HG03342 (cell line): ENCODE data around the gene WDR49.

Experiments used
- ATAC-seq: cut with Tn5 transposase; IDR thresholded peaks from one replicate; pipeline ENCODE4 v1.9.1; 2021; ENCODE audit warnings: mild to moderate bottlenecking, moderate library complexity; ENCODE audit not compliant: unreplicated experiment

WDR49 gene

DNA sequence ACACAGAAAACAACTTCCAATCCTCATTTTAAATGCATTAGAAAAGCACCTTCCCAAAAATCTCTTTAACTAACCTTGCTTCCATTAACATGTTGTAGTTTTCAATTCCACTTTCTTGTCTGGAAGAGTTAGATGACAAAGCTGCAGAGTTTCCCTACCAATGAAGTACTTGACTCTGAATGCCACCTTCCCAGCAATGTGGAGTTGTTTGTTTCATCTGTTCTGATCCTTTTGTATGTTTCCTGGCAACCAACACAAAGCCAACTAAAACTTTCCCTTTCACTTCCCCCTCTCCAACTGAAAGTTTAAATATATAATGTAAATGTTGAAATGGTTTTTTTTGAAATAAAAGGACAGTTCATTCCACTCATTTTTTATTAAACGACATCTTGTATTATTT, at the start of gene WDR49:
TSS of gene WDR49 (minus strand) at position 183 of the 400 bp plus-strand sequence. CDS start 517 bp downstream, outside the sequence.
- ATAC-seq = peak; percentile 84

DNA sequence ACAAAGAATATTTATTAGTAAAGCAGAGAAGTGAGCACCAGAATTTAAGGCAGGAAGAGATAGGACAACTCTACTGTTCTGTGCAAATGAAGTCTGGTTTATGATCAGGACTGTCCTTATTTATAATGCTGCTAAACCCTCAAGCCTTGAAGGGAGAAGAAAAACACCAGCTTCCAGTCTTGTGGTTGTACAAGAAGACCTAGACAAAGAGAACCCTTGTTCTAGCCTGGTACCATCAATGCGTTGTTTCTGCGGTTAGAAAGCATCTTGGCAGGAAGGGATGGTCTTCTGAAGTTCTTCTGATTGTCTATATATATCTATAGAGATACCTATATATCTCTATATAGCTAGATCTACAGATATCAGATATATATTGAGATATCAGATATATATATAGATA, 47.2 kb upstream of the WDR49 start:
- ATAC-seq = no peak

DNA sequence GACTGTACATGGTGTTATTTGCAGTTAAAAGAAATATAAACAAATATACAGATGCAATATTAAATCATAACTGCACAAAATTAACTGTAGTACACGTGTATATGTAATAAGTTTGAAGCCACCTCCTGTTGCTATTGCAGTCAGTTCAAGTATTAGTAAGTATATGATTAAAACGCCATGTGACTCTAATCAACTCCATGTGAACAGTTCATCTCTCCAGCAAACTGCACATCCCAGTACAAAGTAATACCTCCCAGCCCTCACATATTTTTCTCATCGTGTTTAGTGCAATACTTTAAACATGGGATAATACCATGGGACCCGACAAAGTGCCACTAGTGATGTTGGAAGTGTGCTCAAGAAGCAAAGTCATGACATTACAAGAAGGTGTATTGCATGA, 46.3 kb upstream of the WDR49 start:
- no peak for ATAC-seq

DNA sequence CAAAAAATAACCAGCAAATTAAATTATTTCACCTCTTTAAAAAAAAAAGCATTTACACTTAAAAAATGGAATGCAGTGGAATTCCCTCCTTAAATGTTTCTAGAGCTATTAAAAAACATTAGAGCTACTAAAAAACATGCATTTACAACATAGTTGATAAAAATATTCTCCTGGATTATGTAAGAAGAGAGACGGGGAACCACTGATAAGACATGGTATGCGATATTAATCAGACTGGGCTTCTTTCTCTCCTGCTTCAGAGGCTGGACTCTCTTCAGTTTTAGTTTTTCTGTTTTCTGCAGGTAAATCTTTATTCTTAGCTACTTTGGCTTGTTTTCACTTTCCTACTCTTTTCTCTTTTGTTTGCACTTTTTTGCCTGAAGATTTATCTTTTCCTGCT, 40.4 kb upstream of the WDR49 start:
- ATAC-seq = no peak

DNA sequence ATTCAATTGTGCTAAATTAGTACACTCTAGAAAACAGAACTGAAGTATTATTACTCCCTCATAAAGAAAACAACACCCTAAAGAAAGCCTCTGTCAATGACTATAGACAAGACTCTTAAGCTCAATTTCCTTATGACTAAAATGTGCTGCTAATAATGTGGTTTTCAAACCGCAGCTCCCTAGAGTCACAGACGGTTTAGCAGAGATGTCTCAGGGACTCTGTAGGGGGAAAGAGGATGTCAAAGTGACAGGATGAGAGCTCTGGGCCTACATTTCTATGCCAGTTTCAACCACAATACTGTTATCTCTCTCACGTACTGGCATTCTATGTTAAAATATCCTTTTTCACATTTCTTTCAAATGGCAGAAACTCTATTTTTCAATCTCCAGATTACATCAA, 37.6 kb upstream of the WDR49 start:
- ATAC-seq = peak; percentile 100

DNA sequence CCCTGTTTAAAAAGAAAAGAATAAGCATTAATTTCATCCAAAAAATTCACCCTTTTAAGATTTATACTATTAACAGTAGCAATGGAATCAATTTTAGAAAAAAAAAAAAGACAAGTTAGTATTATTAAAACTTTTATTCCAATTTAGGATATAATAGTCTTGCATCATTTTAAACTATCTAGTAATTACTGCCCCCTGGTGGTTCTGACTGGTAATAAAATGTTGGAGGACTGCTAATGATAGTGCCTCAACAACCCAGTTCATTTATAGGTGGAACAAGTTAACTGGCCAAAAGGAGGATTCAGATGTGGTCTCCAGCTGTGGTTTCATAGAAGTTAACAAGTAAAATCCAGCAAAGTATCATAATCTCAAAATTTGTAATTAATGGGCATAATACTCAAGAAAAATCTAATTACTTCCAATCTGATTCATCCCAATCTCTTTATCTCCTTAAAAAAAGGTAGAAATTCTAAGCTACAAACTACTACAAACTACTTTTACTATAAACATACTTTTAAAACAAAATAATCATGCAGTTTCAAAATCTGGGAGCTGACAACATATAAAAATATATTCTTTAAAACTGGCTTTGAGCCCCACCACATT, 30.7 kb upstream of the WDR49 start:
- peak; percentile 81 for ATAC-seq

DNA sequence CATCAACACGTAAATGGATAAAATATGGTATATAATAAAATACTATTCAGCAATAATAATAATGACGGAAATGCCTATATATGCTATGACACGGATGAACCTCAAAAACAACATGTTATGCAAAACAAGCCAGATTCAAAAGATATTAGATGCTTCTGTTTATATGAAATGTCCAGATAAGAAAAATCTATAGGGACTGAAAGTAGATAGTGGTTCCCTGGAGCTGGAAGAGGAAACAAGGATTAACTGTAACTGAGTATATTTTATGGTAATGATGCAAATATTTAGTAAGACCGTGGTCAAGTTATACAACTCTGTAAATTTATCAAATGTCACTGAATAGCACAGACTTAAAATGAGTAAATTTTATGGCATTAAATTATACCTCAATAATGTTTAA, 25.8 kb upstream of the WDR49 start:
- no peak for ATAC-seq

DNA sequence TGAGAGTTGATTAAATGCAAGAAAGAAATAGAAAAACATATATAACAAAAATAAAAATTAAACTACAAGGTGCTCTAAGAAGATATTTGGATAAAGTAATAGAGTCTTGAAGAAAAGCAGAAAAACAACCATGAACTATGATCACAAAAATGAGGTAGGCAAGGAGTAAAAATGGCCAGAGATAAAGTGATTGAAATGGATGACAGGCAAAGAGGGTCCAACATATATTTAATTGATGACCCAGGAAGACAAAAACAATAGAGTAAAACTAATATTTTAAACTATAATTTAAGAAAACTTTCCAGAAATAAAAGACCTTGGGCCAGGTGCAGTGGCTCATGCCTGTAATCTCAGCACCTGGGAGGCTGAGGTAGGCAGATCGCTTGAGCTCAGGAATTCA, 22.1 kb upstream of the WDR49 start:
- ATAC-seq = no peak

DNA sequence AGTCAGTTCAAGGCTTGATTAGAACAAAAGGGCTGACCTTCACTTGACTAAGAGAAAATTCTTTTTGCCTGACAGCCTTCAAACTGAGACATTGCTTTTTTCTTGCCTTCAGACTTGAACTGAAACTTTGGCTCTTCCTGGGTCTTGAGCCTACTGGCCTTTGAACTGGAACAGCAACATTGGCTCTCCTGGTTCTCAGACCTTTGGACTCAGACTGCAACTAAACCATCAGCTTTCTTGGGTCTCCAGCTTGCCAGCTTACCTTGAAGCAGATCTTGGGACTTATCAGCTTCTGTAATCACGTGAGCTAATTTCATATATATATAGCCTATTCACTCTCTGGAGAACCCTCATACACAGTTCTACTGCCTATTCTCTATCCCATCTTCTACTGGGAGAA, 19.5 kb upstream of the WDR49 start:
- ATAC-seq = no peak

DNA sequence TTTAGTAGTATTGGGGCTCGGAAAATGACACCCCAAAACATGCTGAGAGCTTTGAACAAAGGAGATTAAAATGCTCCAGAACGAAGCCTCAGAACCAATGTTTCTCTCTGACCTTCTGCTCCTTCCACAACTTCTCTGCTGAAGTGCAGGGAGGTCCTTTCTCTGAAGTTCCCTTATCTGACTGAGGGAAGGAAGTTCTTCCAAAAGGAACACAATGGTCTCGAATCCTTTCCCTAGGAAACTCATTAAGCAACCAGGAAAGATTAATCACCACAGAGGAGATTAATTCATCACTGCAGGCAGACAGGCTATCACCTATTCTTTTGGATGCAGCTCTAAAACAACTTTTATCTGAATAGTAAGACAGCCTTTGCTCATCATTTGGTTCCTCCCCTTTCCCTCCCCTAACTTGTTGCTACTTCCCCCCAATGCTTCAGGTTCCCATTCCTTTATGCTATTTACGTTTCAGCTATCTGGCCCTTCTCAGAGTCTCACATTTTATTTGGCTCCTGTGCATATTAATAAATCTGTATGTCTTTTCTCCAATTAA, 18.2 kb upstream of the WDR49 start:
- no peak for ATAC-seq

DNA sequence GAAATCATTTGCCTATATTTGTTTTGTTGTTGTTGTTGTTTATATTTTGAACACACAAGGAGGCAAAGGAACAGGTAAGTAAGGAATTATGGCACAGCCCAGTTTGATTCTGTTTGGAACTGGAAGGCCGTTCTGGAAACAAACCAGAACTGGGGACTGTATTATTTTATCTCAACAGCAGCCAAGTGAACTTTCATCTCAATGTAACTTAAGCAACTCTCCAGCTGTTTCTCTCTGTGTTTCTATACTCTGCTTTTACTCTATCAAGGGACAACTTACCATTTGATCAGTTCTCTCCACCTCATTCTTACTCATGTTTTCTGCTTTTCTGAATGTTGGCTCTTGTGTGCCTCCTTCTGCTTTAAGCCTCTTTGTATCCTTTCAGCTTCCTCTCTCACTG, 16.0 kb upstream of the WDR49 start:
- ATAC-seq = no peak

DNA sequence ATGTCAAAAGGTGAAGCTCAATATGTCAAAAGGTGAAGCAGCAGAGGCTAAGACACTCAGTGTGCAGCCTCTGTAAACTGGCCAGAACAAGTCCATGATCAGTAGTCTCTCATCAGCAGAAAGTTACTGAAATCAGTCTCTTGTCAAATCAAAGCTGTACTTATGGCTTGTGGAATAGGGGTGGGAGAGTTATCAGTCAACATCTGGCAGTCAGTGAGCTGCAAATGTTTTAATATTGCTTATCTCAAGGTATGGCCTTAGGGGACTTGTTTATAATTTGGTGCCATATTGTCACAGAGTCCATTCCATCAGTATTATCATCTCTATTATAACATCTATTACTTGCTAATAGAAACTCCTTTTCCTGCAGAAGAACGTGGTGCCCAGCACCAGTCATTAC, 14.9 kb upstream of the WDR49 start:
- no peak for ATAC-seq

DNA sequence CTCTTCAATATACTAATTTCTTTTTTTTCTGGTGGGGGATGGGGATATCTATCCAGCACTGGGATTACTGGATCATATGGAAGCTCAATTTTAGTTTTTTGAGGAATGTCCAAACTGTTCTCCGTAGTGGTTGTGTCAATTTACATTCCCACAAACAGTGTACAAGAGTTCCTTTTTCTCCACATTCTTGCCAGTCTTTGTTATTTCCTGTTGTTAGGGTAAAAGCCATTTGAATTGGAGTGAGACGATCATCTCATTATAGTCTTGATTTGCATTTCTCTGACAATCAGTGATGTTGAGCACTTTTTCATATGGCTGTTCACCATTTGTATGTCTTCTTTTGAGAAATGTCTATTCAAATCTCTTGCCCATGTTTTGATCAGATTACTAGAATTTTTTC, 12.8 kb upstream of the WDR49 start:
- ATAC-seq = no peak

DNA sequence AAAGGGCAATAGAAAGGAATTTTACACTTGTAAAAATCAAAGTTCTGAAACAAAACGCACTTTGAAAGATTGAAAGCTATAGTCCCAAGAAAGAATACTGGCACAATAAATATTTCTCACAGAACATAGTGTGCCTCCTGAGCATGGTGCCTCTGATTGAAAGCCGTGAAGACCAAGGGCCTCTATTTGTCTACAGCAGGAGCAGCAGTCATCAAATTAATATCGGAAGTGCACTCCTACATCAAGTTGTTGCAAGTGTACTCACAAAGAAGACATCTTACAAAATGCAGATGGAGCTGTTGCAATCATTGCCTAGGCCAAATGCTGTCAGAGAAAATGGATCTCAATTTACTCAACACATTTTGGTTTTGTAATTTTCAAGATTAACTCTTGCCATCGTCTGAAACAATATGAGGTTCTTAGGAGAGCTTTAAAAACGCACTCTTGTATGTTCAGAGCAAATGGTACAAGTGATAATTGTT, 9.2 kb upstream of the WDR49 start:
- no peak for ATAC-seq

DNA sequence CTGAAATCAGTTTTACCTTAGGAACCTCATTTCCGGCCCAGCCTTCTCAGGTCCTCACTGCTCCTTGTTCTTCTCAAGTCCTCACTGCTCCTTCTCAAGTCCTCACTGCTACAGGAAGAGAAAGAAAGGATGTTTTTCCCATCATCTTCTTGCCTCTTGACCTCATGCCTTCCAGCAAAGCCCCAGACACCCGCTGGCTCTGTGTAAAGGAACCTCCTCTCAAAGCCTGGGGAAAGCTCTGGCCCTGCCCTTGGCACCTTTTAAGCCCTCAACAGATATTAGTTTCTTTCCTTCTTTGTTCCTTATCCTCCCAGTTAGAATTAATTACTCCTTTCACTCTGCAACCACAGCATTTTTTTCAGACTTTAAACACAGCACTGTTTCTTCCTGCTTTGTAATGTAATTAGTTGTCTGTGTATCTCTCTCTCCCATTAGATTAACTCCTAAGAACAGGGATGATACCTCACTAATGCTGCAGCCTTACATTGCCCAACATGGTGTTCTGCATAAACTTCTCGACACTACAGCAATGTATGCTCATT, 4.0 kb upstream of the WDR49 start:
- ATAC-seq = no peak

DNA sequence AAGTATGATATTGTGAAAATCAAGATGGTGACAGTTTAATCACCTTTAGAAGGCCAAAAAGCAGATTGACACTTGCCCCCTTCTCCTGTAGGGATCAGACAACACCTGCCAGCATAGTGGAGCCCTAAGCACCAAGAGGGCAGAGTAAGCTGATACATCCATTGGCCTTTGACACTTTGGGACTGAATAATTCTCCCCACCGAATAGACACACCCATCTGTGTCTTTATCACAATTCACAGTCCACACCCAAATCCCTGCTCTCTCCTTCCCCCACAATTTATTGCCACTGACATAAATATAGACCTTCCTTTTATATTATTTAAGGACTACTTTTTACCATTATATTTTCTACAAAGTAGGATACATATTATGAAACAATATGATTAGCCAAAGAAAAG, 3.1 kb upstream of the WDR49 start:
- no peak for ATAC-seq

DNA sequence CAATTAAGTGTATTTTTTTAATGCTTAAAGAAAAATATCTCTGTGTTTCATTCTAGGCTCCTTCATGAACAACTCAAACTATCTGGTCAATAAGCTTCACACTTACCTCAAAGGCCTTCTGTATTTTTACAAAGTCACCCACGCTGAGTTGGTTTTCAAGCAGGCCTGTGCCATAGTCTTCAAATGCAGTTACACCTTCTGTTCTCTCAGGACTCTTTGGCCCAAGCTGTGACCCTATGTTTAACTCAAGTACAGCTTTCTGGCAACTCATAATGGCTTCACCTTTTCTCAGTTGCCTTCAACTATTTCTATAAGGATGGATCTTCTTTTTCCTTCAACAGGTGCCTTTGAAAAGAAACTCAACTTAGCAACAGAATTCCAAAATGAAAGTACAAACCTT, 587 bp downstream of the WDR49 start:
- peak; percentile 10 for ATAC-seq

DNA sequence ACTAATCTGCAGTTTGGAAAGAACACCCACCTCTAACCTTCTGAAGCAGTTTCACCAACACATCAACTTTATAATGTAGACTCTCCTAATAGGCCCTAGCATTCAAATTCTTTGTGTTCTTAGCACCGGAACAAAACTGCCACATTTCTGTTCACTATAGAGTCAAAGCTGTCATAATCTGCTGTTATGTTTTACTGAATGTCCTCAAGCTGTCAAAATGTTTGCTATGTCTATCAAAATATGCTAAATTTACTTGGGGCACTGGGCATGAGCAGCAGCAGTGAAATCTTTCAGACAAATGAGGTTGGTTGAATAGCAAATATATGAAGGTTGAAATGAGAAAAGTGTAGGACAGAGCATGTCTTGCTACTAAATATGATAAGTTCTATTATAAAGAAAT, 1.9 kb downstream of the WDR49 start:
- ATAC-seq = no peak

DNA sequence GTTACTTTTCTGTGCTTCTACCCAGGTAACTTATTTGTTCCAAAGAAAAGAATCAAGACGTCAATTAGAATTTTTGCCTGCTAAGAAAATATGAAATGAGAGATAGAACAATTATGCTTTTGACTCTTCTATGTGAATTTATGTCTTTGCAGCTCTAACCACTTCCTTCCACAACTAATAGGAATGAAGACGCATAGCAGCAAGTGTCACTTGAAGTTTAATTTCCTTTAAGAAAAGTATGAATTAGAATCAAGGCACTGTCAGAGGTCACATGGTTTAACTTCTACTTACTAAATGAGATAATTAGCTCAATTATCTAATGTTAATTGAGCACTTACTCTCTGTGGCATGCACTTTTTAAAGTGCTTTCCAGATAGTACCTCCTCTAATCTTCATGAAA, 3.3 kb downstream of the WDR49 start:
- ATAC-seq = no peak

DNA sequence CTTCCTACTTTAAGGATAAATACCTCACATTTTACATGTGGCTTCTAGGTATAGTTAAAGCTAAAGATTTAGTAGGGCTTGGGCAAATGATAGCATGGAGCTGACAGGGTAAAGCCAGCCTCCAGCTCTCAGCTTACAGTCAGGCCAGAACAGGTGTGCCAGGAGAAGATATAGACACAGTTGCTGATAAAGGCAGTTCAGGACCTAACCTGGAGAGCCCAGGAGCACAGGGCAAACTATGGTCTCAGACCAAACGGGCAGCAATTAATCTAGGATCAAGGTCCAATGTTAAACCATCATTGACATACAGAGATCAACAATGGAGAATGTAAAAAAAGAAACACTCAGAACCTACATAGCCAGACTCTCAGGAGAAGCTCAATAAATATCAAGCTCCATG, 4.0 kb downstream of the WDR49 start:
- no peak for ATAC-seq

DNA sequence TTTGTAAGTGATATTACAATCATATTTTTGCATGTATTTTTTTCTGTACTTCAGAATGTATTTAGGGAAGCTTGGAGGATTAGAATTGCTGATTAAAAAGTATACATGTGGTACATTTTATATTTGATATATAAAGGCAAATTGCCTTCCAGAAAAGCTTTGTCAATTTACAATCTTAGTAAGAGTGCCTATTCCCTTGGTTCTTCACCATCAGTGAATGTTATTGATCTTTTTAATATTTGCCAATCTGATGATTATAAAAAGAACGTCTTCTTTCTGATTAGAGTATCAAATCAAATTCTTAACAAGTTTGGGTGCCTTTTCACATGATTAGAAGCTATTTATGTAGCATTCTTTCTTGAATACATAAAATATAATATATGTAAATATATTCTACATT, 9.1 kb downstream of the WDR49 start:
- ATAC-seq = no peak

DNA sequence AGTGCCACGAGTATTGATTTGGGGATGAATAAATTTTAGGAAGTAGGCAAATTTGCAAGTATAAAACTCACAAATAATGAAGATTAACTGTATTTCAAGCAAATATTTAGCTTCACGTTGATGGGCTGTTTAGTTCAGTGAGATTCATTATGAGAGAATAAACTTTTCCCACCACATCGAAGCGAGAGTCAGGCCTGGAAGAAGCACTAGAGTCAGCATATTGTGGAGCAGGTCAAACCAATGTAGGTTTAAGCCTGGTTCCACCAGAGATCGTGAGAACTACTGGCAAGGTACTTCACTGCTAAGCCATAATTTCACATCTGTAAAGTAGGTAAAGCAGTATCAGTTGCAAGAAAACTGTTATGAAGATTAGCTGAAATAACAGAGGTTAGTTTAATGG, 22.3 kb downstream of the WDR49 start:
- ATAC-seq = no peak

DNA sequence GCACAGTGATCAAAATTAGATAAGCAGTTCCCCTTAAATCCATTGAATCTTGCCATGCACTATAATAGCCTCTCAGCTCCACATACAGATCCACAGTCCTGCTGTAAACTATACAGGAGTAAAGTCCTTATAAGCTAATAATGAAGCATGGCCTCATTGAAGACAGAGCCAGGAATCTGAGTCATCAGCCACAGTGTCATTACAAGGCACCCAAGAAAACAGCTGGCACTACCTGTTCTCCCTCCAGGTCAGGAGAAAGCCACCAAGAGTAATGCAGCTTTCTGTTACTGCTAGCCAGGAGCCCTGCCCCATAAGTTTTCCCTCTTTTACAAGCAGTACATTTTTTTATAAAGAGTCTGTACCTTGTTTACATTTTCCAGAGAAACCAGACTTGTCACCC, 27.3 kb downstream of the WDR49 start:
- ATAC-seq = no peak
